ENCODE results near the gene CCNY.
"Not testable (repeated sequence)": the region's sequence is repeated elsewhere in the genome, so short reads cannot be mapped to it uniquely, and the experiment has no call there.

CCNY gene

DNA sequence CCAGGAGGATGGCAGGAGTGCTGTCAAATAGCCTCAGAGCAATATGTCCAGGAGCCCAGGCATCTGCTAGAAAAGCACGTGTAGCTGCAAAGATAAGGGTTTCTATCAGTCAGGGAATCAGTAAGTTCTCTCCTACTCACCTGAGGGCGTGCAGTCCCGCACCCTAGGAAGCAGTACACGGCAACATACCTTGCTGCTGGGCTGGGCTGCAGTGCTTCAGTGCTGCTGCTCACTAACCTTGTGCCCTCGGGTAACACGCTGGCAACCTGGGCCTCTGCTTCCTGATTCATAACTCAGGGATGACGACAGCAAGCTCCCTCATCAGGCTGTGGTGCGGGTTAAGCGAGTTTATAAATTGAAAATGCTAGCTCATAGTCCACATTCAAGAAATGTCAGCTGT is 29.5 kb upstream of the CCNY start:
- TF ChIP-seq CTCF (IDR thresholded peaks at IDR 0.05; ENCODE audit: low read depth, low read length, missing control alignments) = no peak

DNA sequence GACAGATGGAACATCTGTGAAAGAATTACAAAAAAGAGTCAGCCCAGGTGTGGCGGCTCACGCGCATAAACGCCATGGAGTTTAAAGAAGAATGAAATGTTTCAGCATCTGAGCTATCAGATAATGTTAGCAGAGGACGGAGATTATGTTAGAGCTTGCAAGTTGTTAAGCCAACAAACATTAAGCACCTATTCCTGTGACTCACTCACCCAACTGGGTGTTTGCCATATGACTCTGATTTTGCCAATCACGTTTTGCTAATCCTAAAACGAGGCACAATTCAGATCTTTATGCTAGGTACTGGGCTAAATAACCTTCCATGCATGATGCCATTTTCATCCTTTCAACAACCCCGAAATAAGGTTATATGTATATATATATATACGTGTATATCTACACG is 29.0 kb upstream of the CCNY start:
- DNase-seq (ENCODE audit: low read depth) = no peak
- TF ChIP-seq CTCF (IDR thresholded peaks at IDR 0.05; ENCODE audit: low read depth, low read length, missing control alignments) = no peak
- no peak overlapping the region for H3K4me3 ChIP-seq (ENCODE audit: low read depth, low read length)

More for the DNA sequence above, 29.5 kb upstream of the CCNY start:
- DNase-seq (ENCODE audit: low read depth) = no peak
- no peak overlapping the region for H3K4me3 ChIP-seq (ENCODE audit: low read depth, low read length)

DNA sequence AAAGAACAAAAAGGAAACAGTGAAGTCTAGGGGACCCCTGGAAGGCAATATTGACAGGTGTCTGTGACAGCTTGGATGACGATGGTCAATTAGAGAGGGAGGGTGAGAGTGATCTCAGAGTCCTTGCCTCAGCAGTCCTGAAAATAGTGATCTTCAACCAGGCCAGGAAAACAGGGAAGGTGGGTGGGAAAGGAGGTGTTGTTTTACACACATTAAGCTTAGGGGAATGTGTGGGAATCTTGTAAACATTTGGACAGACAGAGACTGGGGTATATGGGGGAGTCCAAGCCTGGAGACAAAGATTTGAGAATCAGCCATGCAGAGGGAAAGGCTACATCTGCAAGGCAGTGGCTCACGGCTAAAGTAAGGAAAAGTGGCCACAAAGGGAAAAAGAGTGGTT is 27.5 kb upstream of the CCNY start:
- no peak for TF ChIP-seq CTCF (IDR thresholded peaks at IDR 0.05; ENCODE audit: low read depth, low read length, missing control alignments)
- no peak for DNase-seq (ENCODE audit: low read depth)

GRCh38 chr10:35314142-35314541 is 22.2 kb upstream of the CCNY start:
- not testable (repeated sequence) for H3K4me3 ChIP-seq (ENCODE audit: low read depth, low read length); DNase-seq (ENCODE audit: low read depth)

More for the DNA sequence above, 27.5 kb upstream of the CCNY start:
- no peak overlapping the region for H3K4me3 ChIP-seq (ENCODE audit: low read depth, low read length)

GRCh38 chr10:35315235-35315634 is 21.1 kb upstream of the CCNY start:
- not testable (repeated sequence) for H3K4me3 ChIP-seq (ENCODE audit: low read depth, low read length); DNase-seq (ENCODE audit: low read depth)

DNA sequence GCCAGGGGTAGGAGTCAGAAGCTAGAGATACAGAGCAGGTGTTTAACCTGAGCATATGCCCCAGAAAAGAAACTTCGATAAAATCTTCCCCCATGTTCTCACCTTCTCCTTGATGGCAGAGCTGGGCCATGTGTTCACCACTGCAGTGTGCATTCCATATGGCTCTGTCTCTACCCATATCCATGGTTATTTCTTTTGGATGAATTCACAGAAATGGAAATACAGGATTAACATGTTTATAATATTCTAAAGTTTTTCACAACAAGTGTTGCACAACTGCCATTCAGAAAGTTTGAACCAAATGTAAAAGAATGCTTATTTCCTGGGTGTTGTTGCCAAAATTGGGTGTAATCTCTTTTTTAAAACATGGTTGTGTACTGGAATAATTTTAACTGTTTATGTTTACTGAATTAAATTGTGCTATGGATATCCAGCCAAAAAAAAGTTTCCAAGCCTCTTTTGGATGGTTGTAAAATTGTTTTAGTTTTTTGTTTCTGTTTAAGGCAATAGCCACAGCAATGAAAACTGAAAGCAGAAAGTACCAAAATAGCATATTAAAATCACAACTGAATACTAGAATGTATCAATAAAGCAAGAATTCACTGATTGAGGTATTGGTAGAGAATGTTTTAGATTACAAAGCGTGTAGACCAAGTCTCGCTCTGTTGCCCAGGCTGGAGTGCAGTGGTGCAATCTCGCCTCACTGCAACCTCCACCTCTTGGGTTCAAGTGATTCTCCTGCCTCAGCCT is 19.9 kb upstream of the CCNY start:
- H3K4me3 ChIP-seq (ENCODE audit: low read depth, low read length) = no peak overlapping the region
- TF ChIP-seq CTCF (IDR thresholded peaks at IDR 0.05; ENCODE audit: low read depth, low read length, missing control alignments) = no peak
- no peak for DNase-seq (ENCODE audit: low read depth)

DNA sequence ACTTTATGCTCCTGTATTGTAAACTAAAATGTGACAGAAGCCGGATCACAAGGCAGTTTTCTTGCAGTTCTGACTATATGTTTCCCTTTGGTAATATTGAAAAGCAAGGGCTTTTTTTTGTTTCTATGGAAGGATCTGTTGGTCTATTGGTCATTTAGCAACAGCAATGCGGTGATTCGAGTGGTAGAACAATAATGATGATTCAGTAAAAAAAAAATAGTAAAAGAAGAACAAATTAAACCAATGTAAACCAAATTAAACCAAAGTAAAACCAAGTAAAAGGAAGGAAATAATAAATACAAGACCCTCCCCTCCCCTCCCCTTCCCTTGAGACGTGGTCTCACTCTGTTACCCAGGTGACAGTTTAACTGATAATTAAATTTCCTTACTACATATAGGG is 17.8 kb upstream of the CCNY start:
- no peak for TF ChIP-seq CTCF (IDR thresholded peaks at IDR 0.05; ENCODE audit: low read depth, low read length, missing control alignments)

GRCh38 chr10:35320341-35320740 is 16.0 kb upstream of the CCNY start:
- DNase-seq (ENCODE audit: low read depth) = no peak
- no peak overlapping the region for H3K4me3 ChIP-seq (ENCODE audit: low read depth, low read length)
- TF ChIP-seq CTCF (IDR thresholded peaks at IDR 0.05; ENCODE audit: low read depth, low read length, missing control alignments) = no peak

More for the DNA sequence above, 17.8 kb upstream of the CCNY start:
- no peak overlapping the region for H3K4me3 ChIP-seq (ENCODE audit: low read depth, low read length)
- DNase-seq (ENCODE audit: low read depth) = no peak

Data from GM12864 (cell line).